Transverse colon (tissue), 4 donors: ENCODE measurements around the gene DEPP1. TPM values are rescaled to one million over a fixed set of nuclear protein-coding genes. Genes with fewer than 3 reads are reported as not detected.

Experiments used
- DNase-seq: peaks from one replicate; pipeline ENCODE4 v3.0.0-alpha.2; 2019
- H3K27ac ChIP-seq, 4 donors: fragments of 200-600 bp; sonication (generic); 2 replicates each; pipeline ENCODE4 v1.5.1; 2016 to 2018; ENCODE audit warnings: inconsistent platforms in 4 of 4
- H3K27me3 ChIP-seq: fragments of 200-600 bp; sonication (generic); 2 replicates; pipeline ENCODE4 v1.5.1; 2017; ENCODE audit warnings: inconsistent platforms
- H3K36me3 ChIP-seq, 4 donors: fragments of 200-600 bp; sonication (generic); 2 replicates each; pipeline ENCODE4 v1.5.1; 2017 to 2019; ENCODE audit warnings: inconsistent platforms in 4 of 4
- H3K4me1 ChIP-seq, 4 donors: fragments of 200-600 bp; sonication (generic); 2 replicates each; pipeline ENCODE4 v1.5.1; 2017 to 2020; ENCODE audit warnings: inconsistent platforms in 4 of 4
- H3K4me3 ChIP-seq, 4 donors: fragments of 200-600 bp; sonication (generic); 1 replicate in 1 of 4; 2 replicates in 3 of 4; pipeline versions ENCODE4 v1.5.1 to v1.6.1; 2017 to 2019; ENCODE audit warnings: inconsistent platforms in 4 of 4
- H3K9me3 ChIP-seq, 2 donors: fragments of 200-600 bp; sonication (generic); 2 replicates each; pipeline ENCODE4 v1.5.1; 2017 to 2019; ENCODE audit warnings: inconsistent platforms in 2 of 2
- EP300 ChIP-seq: sonication (generic); formaldehyde crosslinking; IDR thresholded peaks from one replicate; pipeline ENCODE4 v1.6.1; 2017; ENCODE audit warnings: antibody characterized with exemption, low read depth
- POLR2A ChIP-seq: fragments of 450-650 bp; IDR thresholded peaks from one replicate; pipeline ENCODE4 v1.6.1; 2016; ENCODE audit warnings: antibody characterized with exemption, mild to moderate bottlenecking, moderate library complexity
- POLR2AphosphoS5 ChIP-seq, 3 donors: sonication (generic); formaldehyde crosslinking; IDR thresholded peaks; one replicate each; pipeline ENCODE4 v1.6.1; 2016; ENCODE audit warnings: antibody characterized with exemption in 3 of 3
- WGBS, 2 donors: methylation state at CpG; one replicate each; pipeline ENCODE4 v1.1.5; 2018; ENCODE audit warnings: low coverage in 1 of 2; 5-methylcytosine and 5-hydroxymethylcytosine counted together
- in situ Hi-C, 4 donors: fragments of 200-750 bp; cut with MboI; loops; one replicate each; pipeline versions ENCODE4 v1.15.0 to v1.15.1; 2017; ENCODE audit warnings: low sequenced_read_pairs in 3 of 4, low pct_ligation_motif_present in 1 of 4, low pct_unique_long_range_greater_than_20kb in 1 of 4
- intact Hi-C: fragments of 100-400 bp; cut with DNase I; formaldehyde crosslinking; loops from one replicate; pipeline ENCODE4 v1.15.1; 2023; ENCODE audit warnings: low total_unique reads
- total RNA-seq, 4 donors: library from RNA; depleted of rRNA; stranded (reverse); fragments of >200 nt; gene quantifications; one replicate each; pipeline ENCODE4 v1.1.0, GENCODE V29; 2016
- TF ChIP-seq, protein P1 (sequence below), 5 experiments: fragments of 200-600 bp in 3 of 5; fragments of 450-650 bp in 2 of 5; sonication (generic) in 3 of 5; IDR thresholded peaks; 1 replicate in 2 of 5; 2 replicates in 3 of 5; pipeline ENCODE4 v1.5.1; 2016 to 2017; ENCODE audit warnings: antibody characterized with exemption in 5 of 5, inconsistent platforms in 3 of 5, mild to moderate bottlenecking in 2 of 5, moderate library complexity in 1 of 5

DEPP1 gene
- total RNA-seq, 4 donors from 2014 or later = 14.6 to 109 (median 76.6) TPM

DNA sequence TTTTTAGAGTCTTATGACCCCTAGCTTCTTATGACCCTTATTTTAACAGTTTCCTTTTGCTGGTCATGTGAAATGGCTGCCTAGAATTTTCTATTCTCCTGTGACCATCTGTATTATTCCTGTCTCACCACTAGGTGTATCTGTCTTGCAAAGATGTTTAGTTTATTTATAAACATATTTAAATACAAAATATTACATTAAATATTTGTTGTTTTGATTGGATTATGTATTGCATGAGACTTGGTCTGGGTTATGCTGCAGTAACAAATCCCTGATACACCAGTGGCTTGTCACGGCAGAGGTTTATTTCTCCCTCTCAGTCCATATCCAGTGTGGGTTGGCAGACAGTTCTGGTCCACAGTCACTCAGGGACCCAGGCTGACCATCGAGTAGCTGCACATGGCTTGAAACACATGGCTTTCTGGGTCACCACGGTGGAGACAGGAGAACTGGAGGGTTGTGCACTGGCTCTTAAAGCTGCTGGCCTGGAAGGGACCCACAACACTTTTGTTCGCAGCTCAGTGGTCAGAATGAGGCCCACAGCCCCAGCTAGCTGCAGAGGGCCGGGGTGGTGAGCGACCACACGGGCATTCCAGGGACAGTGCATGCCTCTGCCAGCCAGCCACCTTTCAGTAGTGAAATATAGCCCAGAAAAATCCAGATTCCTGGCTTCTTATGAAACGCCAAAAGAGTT, 11.6 kb downstream of the DEPP1 start:
- Histone ChIP-seq H3K36me3 (no peaks in the 10 kb centered on the region), H3K27me3 (no peaks in the 10 kb centered on the region), H3K4me3 (no peak overlapping the region), H3K27ac (peak overlapping the region; percentile 64 to 89 (median 70)), H3K4me1 (peaks cover 11 to 57% (median 23%) of the 10 kb centered on the region in 4 donors), H3K9me3 (no peaks in the 10 kb centered on the region)
- DNase-seq = no peak
- intact Hi-C loops (no loop called here), in situ Hi-C loops (no loop called here)
- 80% methylated on average over 8 of the region's 8 CpGs; no CpG with 5 or more reads in 1 of the 2 donors for WGBS, 2 donors
- TF ChIP-seq EP300 (no peak), POLR2AphosphoS5 (IDR thresholded peaks at IDR 0.05) (no peak), POLR2A (no peak)
- TF ChIP-seq, protein P1, sequence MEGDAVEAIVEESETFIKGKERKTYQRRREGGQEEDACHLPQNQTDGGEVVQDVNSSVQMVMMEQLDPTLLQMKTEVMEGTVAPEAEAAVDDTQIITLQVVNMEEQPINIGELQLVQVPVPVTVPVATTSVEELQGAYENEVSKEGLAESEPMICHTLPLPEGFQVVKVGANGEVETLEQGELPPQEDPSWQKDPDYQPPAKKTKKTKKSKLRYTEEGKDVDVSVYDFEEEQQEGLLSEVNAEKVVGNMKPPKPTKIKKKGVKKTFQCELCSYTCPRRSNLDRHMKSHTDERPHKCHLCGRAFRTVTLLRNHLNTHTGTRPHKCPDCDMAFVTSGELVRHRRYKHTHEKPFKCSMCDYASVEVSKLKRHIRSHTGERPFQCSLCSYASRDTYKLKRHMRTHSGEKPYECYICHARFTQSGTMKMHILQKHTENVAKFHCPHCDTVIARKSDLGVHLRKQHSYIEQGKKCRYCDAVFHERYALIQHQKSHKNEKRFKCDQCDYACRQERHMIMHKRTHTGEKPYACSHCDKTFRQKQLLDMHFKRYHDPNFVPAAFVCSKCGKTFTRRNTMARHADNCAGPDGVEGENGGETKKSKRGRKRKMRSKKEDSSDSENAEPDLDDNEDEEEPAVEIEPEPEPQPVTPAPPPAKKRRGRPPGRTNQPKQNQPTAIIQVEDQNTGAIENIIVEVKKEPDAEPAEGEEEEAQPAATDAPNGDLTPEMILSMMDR (IDR thresholded peaks at IDR 0.05) = peak in 3 of 5 experiments; percentile 12 to 20 (median 16)

DNA sequence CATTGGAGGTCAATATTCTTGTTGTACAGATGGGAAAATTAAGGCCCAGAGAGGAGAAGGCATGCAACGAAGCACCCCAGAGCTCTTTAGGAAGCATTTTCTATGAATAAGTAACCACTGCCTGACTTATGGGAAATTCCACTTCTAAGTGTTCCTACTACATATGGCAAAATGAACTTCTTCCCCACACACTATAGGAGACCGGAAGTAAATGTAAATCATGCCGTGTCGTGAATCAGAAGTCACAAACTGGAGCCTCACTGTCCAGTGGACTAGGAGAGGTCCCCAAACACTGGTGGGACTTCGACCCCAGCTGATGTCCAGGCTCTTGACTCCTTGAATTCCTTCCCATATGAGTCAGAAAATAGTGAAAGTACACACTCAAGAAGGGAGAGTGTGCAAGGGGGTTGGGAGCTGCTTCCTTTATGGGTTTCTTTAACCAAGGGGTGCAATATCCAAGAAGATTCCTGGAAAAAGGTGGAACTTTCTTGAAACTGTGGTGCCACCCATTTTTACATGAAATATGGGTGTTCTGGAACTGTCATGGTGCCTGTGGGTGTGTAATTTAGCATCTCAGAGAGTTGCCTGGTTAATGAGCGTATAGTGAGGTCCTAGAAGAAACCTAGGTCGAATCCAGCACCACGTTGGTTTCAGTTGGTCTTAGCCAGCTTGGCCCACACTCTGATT, 12.3 kb downstream of the DEPP1 start:
- intact Hi-C loops = no loop called here
- H3K27ac ChIP-seq = peak overlapping the region; percentile 64 to 89 (median 70)
- in situ Hi-C loops = no loop called here
- no peaks in the 10 kb centered on the region for H3K36me3 ChIP-seq
- no peaks in the 10 kb centered on the region for H3K9me3 ChIP-seq
- no peak overlapping the region for H3K4me3 ChIP-seq
- TF ChIP-seq POLR2A (no peak), EP300 (no peak), POLR2AphosphoS5 (IDR thresholded peaks at IDR 0.05) (no peak)
- TF ChIP-seq, protein P1 (IDR thresholded peaks at IDR 0.05) = no peak
- DNase-seq = no peak
- 56 to 70% methylated on average over 8 of the region's 8 CpGs for WGBS, 2 donors
- H3K4me1 ChIP-seq = peaks cover 12 to 57% (median 23%) of the 10 kb centered on the region in 4 donors
- no peaks in the 10 kb centered on the region for H3K27me3 ChIP-seq

DNA sequence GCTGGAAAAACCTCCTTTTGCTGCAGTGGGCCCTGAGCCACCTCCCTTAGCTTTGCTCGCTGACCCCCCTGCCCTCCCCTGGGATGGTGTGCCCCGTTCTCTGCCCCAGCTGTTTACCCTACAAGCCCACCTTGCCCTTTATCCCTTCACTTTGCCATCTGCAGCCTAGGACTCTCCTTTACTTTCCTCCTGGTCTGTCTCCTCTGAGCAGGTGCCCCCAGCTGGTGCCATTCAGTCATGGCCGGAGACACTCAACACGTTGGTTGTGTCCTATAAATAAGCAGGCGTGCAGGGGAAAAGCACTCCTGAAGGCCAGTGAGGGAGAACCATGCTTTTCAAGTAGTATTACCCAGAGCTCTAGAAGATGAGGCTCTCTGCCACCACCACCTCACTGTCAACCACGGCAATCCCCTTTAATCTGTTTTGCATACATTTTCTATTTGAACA, 12.9 kb downstream of the DEPP1 start:
- WGBS, 2 donors = 77 to 97% methylated on average over 5 to 6 of the region's 6 CpGs
- Histone ChIP-seq H3K36me3 (no peaks in the 10 kb centered on the region), H3K9me3 (no peaks in the 10 kb centered on the region), H3K27me3 (no peaks in the 10 kb centered on the region), H3K4me3 (no peak overlapping the region), H3K4me1 (peaks cover 13 to 59% (median 24%) of the 10 kb centered on the region in 4 donors), H3K27ac (peak overlapping the region; percentile 64 to 96 (median 81))
- TF ChIP-seq, protein P1 (IDR thresholded peaks at IDR 0.05) = no peak
- TF ChIP-seq POLR2A (no peak), EP300 (no peak), POLR2AphosphoS5 (IDR thresholded peaks at IDR 0.05) (no peak)
- intact Hi-C loops = no loop called here
- no peak for DNase-seq
- in situ Hi-C loops = no loop called here

DNA sequence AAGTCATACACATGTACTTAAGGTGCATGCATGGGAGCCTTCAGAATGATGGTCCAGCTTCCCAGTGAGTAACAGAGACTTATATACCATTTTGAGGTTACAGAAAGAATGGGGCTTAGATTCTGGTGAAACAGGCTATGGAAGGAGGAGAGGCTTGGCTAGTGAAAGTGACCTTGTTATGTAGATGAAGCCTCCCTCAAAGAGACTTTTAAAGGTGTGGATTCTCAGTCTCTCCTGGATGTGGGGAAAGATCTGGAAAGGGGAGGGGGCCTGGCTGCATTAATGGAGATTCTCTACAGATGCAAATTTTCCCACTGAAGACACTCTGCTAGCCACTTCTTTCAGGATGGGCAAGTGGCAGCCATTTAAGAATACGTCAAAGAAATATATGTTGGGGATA, 13.5 kb downstream of the DEPP1 start:
- no peak for TF ChIP-seq POLR2AphosphoS5 (IDR thresholded peaks at IDR 0.05)
- TF ChIP-seq, protein P1 (IDR thresholded peaks at IDR 0.05) = no peak
- TF ChIP-seq POLR2A = no peak
- TF ChIP-seq EP300 = no peak
- WGBS, 2 donors = 95 to 100% methylated on average over 1 of the region's 1 CpG
- Histone ChIP-seq H3K27ac (peak overlapping the region; percentile 64 to 96 (median 81)), H3K4me1 (peaks cover 13 to 65% (median 30%) of the 10 kb centered on the region in 4 donors), H3K27me3 (no peaks in the 10 kb centered on the region), H3K36me3 (no peaks in the 10 kb centered on the region), H3K9me3 (no peaks in the 10 kb centered on the region), H3K4me3 (no peak overlapping the region)
- intact Hi-C loops = no loop called here
- in situ Hi-C loops = no loop called here
- no peak for DNase-seq
